IMR-90 (cell line): ENCODE data around the gene BSND. TPM values are rescaled to one million over a fixed set of nuclear protein-coding genes. Genes with fewer than 3 reads are reported as not detected.
A peak's percentile ranks its signal among the peaks of the same experiment; 100 is the strongest.

Experiments
- ATAC-seq: fragments of 200-7000 bp; cut with Tn5 transposase; 2 replicates; pipeline ENCODE4 v1.9.1; 2020; ENCODE audit warnings: low read depth, mild to moderate bottlenecking, moderate library complexity
- BruUV-seq: library from RNA; stranded (reverse); fragments of 400-500 nt; replicated peaks from 2 replicates; lab custom pipeline; 2021; lab: Mats Ljungman, UMichigan
- CTCF ChIA-PET: fragments of 300-600 bp; formaldehyde crosslinking; extraction: SDS; loops from one replicate; lab custom pipeline; 2021; ENCODE audit warnings: antibody characterized with exemption; lab: Yijun Ruan, JAX
- POLR2A ChIA-PET: fragments of 300-600 bp; sonication (Branson Sonifier 250); formaldehyde crosslinking; loops from one replicate; lab custom pipeline; 2022; ENCODE audit warnings: antibody characterized with exemption; ENCODE audit not compliant: unreplicated experiment; lab: Charles Lee
- DNase-seq: peaks from one replicate; pipeline ENCODE4 v3.0.0; 2013
- H2AFZ ChIP-seq: replicated peaks from 2 replicates; pipeline ENCODE3; 2013; ENCODE audit warnings: low read length, mild to moderate bottlenecking; ENCODE audit not compliant: poor library complexity
- H2AK5ac ChIP-seq: 2 replicates; pipeline ENCODE4 v1.6.1; 2013; ENCODE audit warnings: low read depth, low read length, inconsistent platforms
- H2AK9ac ChIP-seq: replicated peaks from 2 replicates; pipeline ENCODE3; 2013; ENCODE audit warnings: mild to moderate bottlenecking, low read depth, low read length, moderate library complexity; ENCODE audit not compliant: poor library complexity
- H2BK120ac ChIP-seq: 2 replicates; pipeline ENCODE4 v1.6.1; 2013; ENCODE audit warnings: low read depth, low read length, inconsistent platforms
- H2BK15ac ChIP-seq: 3 replicates; pipeline ENCODE4 v1.6.1; 2013; ENCODE audit warnings: low read depth, low read length, inconsistent platforms
- H2BK20ac ChIP-seq: 2 replicates; pipeline ENCODE4 v1.6.1; 2013; ENCODE audit warnings: low read depth, mild to moderate bottlenecking, inconsistent platforms, low read length, moderate library complexity
- H2BK5ac ChIP-seq: 2 replicates; pipeline ENCODE4 v1.6.1; 2013; ENCODE audit warnings: mild to moderate bottlenecking, low read depth, low read length, inconsistent platforms; ENCODE audit not compliant: poor library complexity, severe bottlenecking
- H3K14ac ChIP-seq: replicated peaks from 2 replicates; pipeline ENCODE4 v1.6.1; 2013; ENCODE audit warnings: low read depth, low read length, inconsistent platforms
- H3K18ac ChIP-seq: 2 replicates; pipeline ENCODE4 v1.6.1; 2013; ENCODE audit warnings: low read depth, low read length, control low read depth
- H3K23ac ChIP-seq: 2 replicates; pipeline ENCODE4 v1.6.1; 2013; ENCODE audit warnings: low read depth, low read length, inconsistent platforms
- H3K27ac ChIP-seq: 2 replicates; pipeline ENCODE4 v1.5.1; 2013; ENCODE audit warnings: mild to moderate bottlenecking, control low read depth, low read length; ENCODE audit not compliant: insufficient read depth
- H3K27me3 ChIP-seq: 2 replicates; pipeline ENCODE4 v1.6.1; 2013; ENCODE audit warnings: low read length; ENCODE audit not compliant: control insufficient read depth, insufficient read depth
- H3K36me3 ChIP-seq: 2 replicates; pipeline ENCODE4 v1.6.1; 2013; ENCODE audit warnings: low read length, mixed read lengths; ENCODE audit not compliant: control insufficient read depth, insufficient read depth
- H3K4ac ChIP-seq: 2 replicates; pipeline ENCODE4 v1.6.1; 2013; ENCODE audit warnings: low read depth, low read length, inconsistent platforms
- H3K4me1 ChIP-seq: 2 replicates; pipeline ENCODE4 v1.6.1; 2013; ENCODE audit warnings: low read length, mixed read lengths; ENCODE audit not compliant: control insufficient read depth, insufficient read depth
- H3K4me2 ChIP-seq: 2 replicates; pipeline ENCODE4 v1.6.1; 2013; ENCODE audit warnings: low read depth, mild to moderate bottlenecking, control low read depth, low read length, moderate library complexity
- H3K4me3 ChIP-seq: 2 replicates; pipeline ENCODE4 v1.5.1; 2013; ENCODE audit warnings: low read depth, mild to moderate bottlenecking, control low read depth, low read length, moderate library complexity; ENCODE audit not compliant: insufficient read depth
- H3K56ac ChIP-seq: 2 replicates; pipeline ENCODE4 v1.6.1; 2013; ENCODE audit warnings: low read length, inconsistent platforms; ENCODE audit not compliant: insufficient read depth; ENCODE audit errors: extremely low read depth
- H3K79me1 ChIP-seq, 2 experiments: 2 replicates each; pipeline ENCODE4 v1.6.1; 2013; ENCODE audit warnings: low read length in 2 of 2, inconsistent platforms in 1 of 2, low read depth in 1 of 2
- H3K9ac ChIP-seq: 2 replicates; pipeline ENCODE4 v1.6.1; 2013; ENCODE audit warnings: low read depth, low read length, control low read depth
- H3K9me1 ChIP-seq: 2 replicates; pipeline ENCODE4 v1.6.1; 2013; ENCODE audit warnings: low read length, inconsistent platforms; ENCODE audit not compliant: insufficient read depth
- H3K9me3 ChIP-seq: 2 replicates; pipeline ENCODE4 v1.6.1; 2013; ENCODE audit warnings: low read length; ENCODE audit not compliant: control insufficient read depth, insufficient read depth
- H4K20me1 ChIP-seq: 2 replicates; pipeline ENCODE4 v1.6.1; 2013; ENCODE audit warnings: low read length, inconsistent platforms; ENCODE audit not compliant: insufficient read depth
- H4K5ac ChIP-seq: 2 replicates; pipeline ENCODE4 v1.6.1; 2013; ENCODE audit warnings: mild to moderate bottlenecking, low read depth, low read length, control low read depth
- H4K8ac ChIP-seq, 2 experiments: 2 replicates each; pipeline ENCODE4 v1.6.1; 2013; ENCODE audit warnings: low read depth in 2 of 2, low read length in 2 of 2, control low read depth in 1 of 2, inconsistent platforms in 1 of 2
- H4K91ac ChIP-seq: 2 replicates; pipeline ENCODE4 v1.6.1; 2013; ENCODE audit warnings: low read depth, low read length, inconsistent platforms; ENCODE audit not compliant: insufficient read depth
- CEBPB ChIP-seq: IDR thresholded peaks from 2 replicates; pipeline ENCODE4 v1.6.1; 2012; ENCODE audit warnings: low read depth, low read length, improper control_type of control experiment
- MAZ ChIP-seq: IDR thresholded peaks from 2 replicates; pipeline ENCODE4 v1.6.1; 2012; ENCODE audit warnings: low read depth, mild to moderate bottlenecking, low read length, improper control_type of control experiment, moderate library complexity, borderline replicate concordance
- RAD21 ChIP-seq: IDR thresholded peaks from 2 replicates; pipeline ENCODE4 v1.6.1; 2012; ENCODE audit warnings: low read length, improper control_type of control experiment
- WGBS, 2 experiments: methylation state at CpG; one replicate each; pipeline versions ENCODE4 v1.1.5 to v1.1.7; 2013; ENCODE audit warnings: missing lambda C conversion rate in 2 of 2; ENCODE audit not compliant: insufficient read length in 1 of 2; ENCODE audit errors: extremely low coverage in 2 of 2; 5-methylcytosine and 5-hydroxymethylcytosine counted together
- dilution Hi-C: fragments of 300-500 bp; cut with HindIII; formaldehyde crosslinking; loops from one replicate; pipeline ENCODE4 v1.14.3; 2018; ENCODE audit warnings: low sequenced_read_pairs; ENCODE audit not compliant: unreplicated experiment
- in situ Hi-C: fragments of 300-500 bp; cut with MboI; formaldehyde crosslinking; loops from 3 replicates; pipeline ENCODE4 v1.14.3; 2019; ENCODE audit warnings: low sequenced_read_pairs, inconsistent platforms, mixed read lengths
- intact Hi-C: fragments of 100-400 bp; cut with micrococcal nuclease; formaldehyde crosslinking; loops from 2 replicates; pipeline ENCODE4 v1.10.0; 2022
- polyA plus RNA-seq, 3 experiments: library from polyadenylated mRNA; depleted of rRNA; stranded (reverse); fragments of >200 nt; gene quantifications; 2 replicates each; pipeline ENCODE4 v1.2.3, GENCODE V29; 2012; ENCODE audit warnings: low replicate concordance in 1 of 3
- total RNA-seq: library from RNA; depleted of rRNA; stranded (reverse); fragments of >200 nt; gene quantifications from 2 replicates; pipeline ENCODE4 v1.2.3, GENCODE V29; 2012

BSND gene
- total and polyA plus RNA-seq, 2 of the 4 experiments (the other 2 are of a cell fraction) = not detected

- H2BK5ac ChIP-seq = no peak overlapping the region
- peak overlapping the region; percentile 97 for H2AFZ ChIP-seq
- no peak overlapping the region for H3K18ac ChIP-seq
- peak overlapping the region; percentile 74 for H4K5ac ChIP-seq
- H2AK5ac ChIP-seq = no peak overlapping the region
- no peak overlapping the region for H3K9ac ChIP-seq
- TF ChIP-seq RAD21 (no peak), MAZ (no peak), CEBPB (no peak)
- no peak overlapping the region for H3K27ac ChIP-seq
- peak overlapping the region; percentile 74 for H3K14ac ChIP-seq
- ChIA-PET POLR2A (no interaction called here), CTCF (interaction anchor here (0.6 to 5.0 kb wide), 13 partner anchors 15 to 190 kb away, joined by 3 to 35 read pairs (median 6); partner anchors contain the start of gene DHCR24)
- H4K20me1 ChIP-seq = no peaks in the 10 kb centered on the region; the same call in 1 of the 2 replicates
- H3K4me2 ChIP-seq = no peak overlapping the region
- 0 out of 2 replicates have a peak, but pooled peaks cover 5% of the 10 kb centered on the region for H3K9me1 ChIP-seq
- H3K79me1 ChIP-seq = no peaks in the 10 kb centered on the region
- 56% methylated on average over 5 of the region's 6 CpGs; no CpG with 5 or more reads in 1 of the 2 experiments for WGBS, 2 experiments
- peaks cover 8% of the 10 kb centered on the region for H3K4me1 ChIP-seq
- no peak overlapping the region for H3K56ac ChIP-seq
- ATAC-seq (peak; percentile 7), DNase-seq (peak; percentile 67)
- no peak overlapping the region for H4K91ac ChIP-seq
- peak overlapping the region; percentile 48 for H2AK9ac ChIP-seq
- H2BK15ac ChIP-seq = no peak overlapping the region
- no peaks in the 10 kb centered on the region for H3K36me3 ChIP-seq
- H3K27me3 ChIP-seq = no peaks in the 10 kb centered on the region; the same call in 1 of the 2 replicates
- H3K23ac ChIP-seq = no peak overlapping the region
- dilution Hi-C loops (no loop called here), intact Hi-C loops (loop anchor here (1.0 kb wide), 2 partner anchors 46 to 72 kb away; no protein-coding TSS in a partner anchor), in situ Hi-C loops (loop anchor here (5.0 kb wide), 1 partner anchor 47 kb away; the partner anchor contains the start of gene BSND)
- no peaks in the 10 kb centered on the region; the same call in 1 of the 2 replicates for H3K9me3 ChIP-seq
- H2BK20ac ChIP-seq = peak overlapping the region; percentile 2
- peak overlapping the region; percentile 70 for H3K4ac ChIP-seq
- H2BK120ac ChIP-seq = peak overlapping the region; percentile 80; the same call in 1 of the 2 replicates
- H4K8ac ChIP-seq = peak overlapping the region; percentile 59 to 95; a peak in 3 of 4 replicates
- H3K4me3 ChIP-seq = no peak overlapping the region
- no TSS peak for BruUV-seq
Observed at GRCh38 chr1:54950006-54950368, 48.7 kb upstream of the BSND start.
